GM19397 (cell line): ENCODE measurements around the gene LILRB1.
"Not testable (repeated sequence)": the region's sequence is repeated elsewhere in the genome, so short reads cannot be mapped to it uniquely, and the experiment has no call there.

ENCODE experiments used
- ATAC-seq: cut with Tn5 transposase; IDR thresholded peaks from one replicate; pipeline ENCODE4 v1.9.1; 2021; ENCODE audit warnings: mild to moderate bottlenecking, moderate library complexity; ENCODE audit not compliant: unreplicated experiment

The LILRB1 gene

GRCh38 chr19:54630262-54630661 is at the start of gene LILRB1:
LILRB1 (plus strand) TSS chr19:54630484; CDS start chr19:54631074, 590 bp downstream.
- not testable (repeated sequence) for ATAC-seq

GRCh38 chr19:54586397-54586796 is 43.9 kb upstream of the LILRB1 start:
- no peak for ATAC-seq

- ATAC-seq = no peak
These were observed 43.3 kb upstream of the LILRB1 start for GRCh38 chr19:54587026-54587425.

GRCh38 chr19:54593445-54593844 is 36.8 kb upstream of the LILRB1 start, which contains the start of gene LILRA1:
LILRA1 (plus strand) TSS chr19:54593632; CDS start chr19:54594245, 613 bp downstream.
- ATAC-seq = not testable (repeated sequence)

- not testable (repeated sequence) for ATAC-seq
These were observed 36.2 kb upstream of the LILRB1 start for GRCh38 chr19:54593931-54594626.

- no peak for ATAC-seq
These were observed 35.5 kb upstream of the LILRB1 start for GRCh38 chr19:54594737-54595136.

- not testable (repeated sequence) for ATAC-seq
These were observed 34.4 kb upstream of the LILRB1 start for GRCh38 chr19:54595680-54596436.

- ATAC-seq = no peak
These were observed 30.1 kb upstream of the LILRB1 start for GRCh38 chr19:54600212-54600611.

GRCh38 chr19:54606230-54606629 is 24.1 kb upstream of the LILRB1 start:
- ATAC-seq = no peak

GRCh38 chr19:54606891-54607784 is 23.1 kb upstream of the LILRB1 start:
- ATAC-seq = no peak

GRCh38 chr19:54607785-54608150 is 22.5 kb upstream of the LILRB1 start:
- no peak for ATAC-seq

- no peak for ATAC-seq
These were observed 22.1 kb upstream of the LILRB1 start for GRCh38 chr19:54608205-54608604.

- ATAC-seq = no peak
These were observed 21.5 kb upstream of the LILRB1 start for GRCh38 chr19:54608792-54609191.

- ATAC-seq = no peak
These were observed 20.9 kb upstream of the LILRB1 start for GRCh38 chr19:54609356-54609791.

GRCh38 chr19:54612428-54612827 is 17.9 kb upstream of the LILRB1 start:
- ATAC-seq = no peak

GRCh38 chr19:54614726-54615125 is 15.6 kb upstream of the LILRB1 start:
- ATAC-seq = no peak

- ATAC-seq = peak; percentile 36
These were observed 14.2 kb upstream of the LILRB1 start for GRCh38 chr19:54616057-54616456.

GRCh38 chr19:54616821-54617560 is 13.3 kb upstream of the LILRB1 start:
- ATAC-seq = peak; percentile 79

- ATAC-seq = no peak
These were observed 9.8 kb upstream of the LILRB1 start for GRCh38 chr19:54620464-54620863.

- no peak for ATAC-seq
These were observed 7.9 kb upstream of the LILRB1 start for GRCh38 chr19:54622431-54622830.
